Hematopoietic multipotent progenitor cell (in vitro differentiated cells): ENCODE results near the gene USP13. TPM values are rescaled to one million over a fixed set of nuclear protein-coding genes. Genes with fewer than 3 reads are reported as not detected.
"Not testable (repeated sequence)": the region's sequence is repeated elsewhere in the genome, so short reads cannot be mapped to it uniquely, and the experiment has no call there.

Experiments used
- DNase-seq, 3 donors: peaks; one replicate each; pipeline ENCODE4 v3.0.0-alpha.2; 2011 to 2015; ENCODE audit warnings: low read depth in 2 of 3, low spot score in 2 of 3
- total RNA-seq: library from RNA; depleted of rRNA; stranded (reverse); fragments of >200 nt; gene quantifications from one replicate; pipeline ENCODE4 v1.2.3, GENCODE V29; 2012

Gene USP13
- 4.6 TPM for total RNA-seq

- peak; percentile 37 to 81 (median 76) for DNase-seq
These were observed at the start of gene USP13 for GRCh38 chr3:179652447-179653095. USP13 (plus strand) TSS chr3:179653040; CDS start chr3:179653226, 186 bp downstream.

- no peak for DNase-seq
These were observed 49.5 kb upstream of the USP13 start for GRCh38 chr3:179603321-179603720.

GRCh38 chr3:179603831-179604230, 49.0 kb upstream of the USP13 start:
- no peak for DNase-seq

- peak; percentile 89 to 99 (median 96) for DNase-seq
These were observed 48.3 kb upstream of the USP13 start, which contains the start of the genes MRPL47 and NDUFB5 for GRCh38 chr3:179604321-179605078. MRPL47 (minus strand) TSS chr3:179604638; CDS start chr3:179604624, 14 bp downstream. NDUFB5 (plus strand) TSS chr3:179604794; CDS start chr3:179604816, 22 bp downstream.

- DNase-seq, result no peak
These were observed 46.2 kb upstream of the USP13 start for GRCh38 chr3:179606534-179607085.

GRCh38 chr3:179608931-179609720, 43.7 kb upstream of the USP13 start:
- DNase-seq, result peak in 2 of 3 donors; percentile 22 to 68

GRCh38 chr3:179610066-179610465, 42.8 kb upstream of the USP13 start:
- DNase-seq, result no peak

- DNase-seq, result no peak
These were observed 39.0 kb upstream of the USP13 start for GRCh38 chr3:179613807-179614206.

GRCh38 chr3:179615458-179616173, 37.2 kb upstream of the USP13 start:
- no peak for DNase-seq

- no peak for DNase-seq
These were observed 30.8 kb upstream of the USP13 start for GRCh38 chr3:179622023-179622422.

- no peak for DNase-seq
These were observed 28.4 kb upstream of the USP13 start for GRCh38 chr3:179624451-179624850.

- DNase-seq, result no peak
These were observed 21.9 kb upstream of the USP13 start for GRCh38 chr3:179630753-179631451.

- no peak for DNase-seq
These were observed 12.4 kb upstream of the USP13 start for GRCh38 chr3:179640469-179640868.

- no peak for DNase-seq
These were observed 10.0 kb upstream of the USP13 start for GRCh38 chr3:179642871-179643270.

GRCh38 chr3:179643837-179644236, 9.0 kb upstream of the USP13 start:
- not testable (repeated sequence) for DNase-seq

GRCh38 chr3:179646177-179646576, 6.7 kb upstream of the USP13 start:
- no peak for DNase-seq

- peak in 2 of 3 donors; percentile 21 to 39 for DNase-seq
These were observed 973 bp upstream of the USP13 start for GRCh38 chr3:179651687-179652446.

GRCh38 chr3:179653096-179653797, 407 bp downstream of the USP13 start:
- DNase-seq, result peak; percentile 44 to 71 (median 69)
